Stimulated activated naive CD8-positive, alpha-beta T cell treated with anti-CD3 and anti-CD28 coated beads, Interleukin-15, Interleukin-2, amounts not matched to agents 100 ng/mL and 50 ng/mL, for 24 hours (primary cell): ENCODE measurements around the gene P4HA2.

ENCODE experiments used
- H3K27ac Mint-ChIP-seq: one replicate; pipeline ENCODE4 v1.8.0; 2021; ENCODE audit warnings: mild to moderate bottlenecking, mixed read lengths
- H3K27me3 Mint-ChIP-seq: one replicate; pipeline ENCODE4 v1.8.0; 2021; ENCODE audit warnings: mixed read lengths
- H3K36me3 Mint-ChIP-seq: one replicate; pipeline ENCODE4 v1.8.0; 2021; ENCODE audit warnings: low read depth, mixed read lengths
- H3K4me1 Mint-ChIP-seq: one replicate; pipeline ENCODE4 v1.8.0; 2021; ENCODE audit warnings: low read depth, mixed read lengths
- H3K4me3 Mint-ChIP-seq: one replicate; pipeline ENCODE4 v1.8.0; 2021; ENCODE audit warnings: mild to moderate bottlenecking, mixed read lengths
- H3K9me3 Mint-ChIP-seq: one replicate; pipeline ENCODE4 v1.8.0; 2021; ENCODE audit warnings: mixed read lengths

P4HA2 gene

GRCh38 chr5:132259069-132259851 lies 31.6 kb upstream of the P4HA2 start:
- H3K9me3 Mint-ChIP-seq, result no peaks in the 10 kb centered on the region
- no peak overlapping the region for H3K27ac Mint-ChIP-seq
- no peak overlapping the region for H3K4me3 Mint-ChIP-seq
- peaks cover 49% of the 10 kb centered on the region for H3K4me1 Mint-ChIP-seq
- no peaks in the 10 kb centered on the region for H3K36me3 Mint-ChIP-seq
- H3K27me3 Mint-ChIP-seq, result peaks cover 15% of the 10 kb centered on the region

- peaks cover 15% of the 10 kb centered on the region for H3K27me3 Mint-ChIP-seq
- no peaks in the 10 kb centered on the region for H3K9me3 Mint-ChIP-seq
- H3K4me3 Mint-ChIP-seq, result no peak overlapping the region
- no peak overlapping the region for H3K27ac Mint-ChIP-seq
- peaks cover 41% of the 10 kb centered on the region for H3K4me1 Mint-ChIP-seq
- no peaks in the 10 kb centered on the region for H3K36me3 Mint-ChIP-seq
Observed at GRCh38 chr5:132258102-132259068, 30.7 kb upstream of the P4HA2 start.

- no peaks in the 10 kb centered on the region for H3K36me3 Mint-ChIP-seq
- peaks cover 15% of the 10 kb centered on the region for H3K27me3 Mint-ChIP-seq
Observed at GRCh38 chr5:132257131-132258101, 29.8 kb upstream of the P4HA2 start, which contains the start of gene PDLIM4. Gene PDLIM4, plus strand, starts transcription at chr5:132257696. Its CDS starts 39 bp downstream, at chr5:132257735.

GRCh38 chr5:132256783-132257130 lies 29.1 kb upstream of the P4HA2 start:
- peaks cover 24% of the 10 kb centered on the region for H3K4me1 Mint-ChIP-seq
- no peaks in the 10 kb centered on the region for H3K36me3 Mint-ChIP-seq
- H3K9me3 Mint-ChIP-seq, result no peaks in the 10 kb centered on the region
- H3K27me3 Mint-ChIP-seq, result peaks cover 15% of the 10 kb centered on the region
- no peak overlapping the region for H3K27ac Mint-ChIP-seq
- H3K4me3 Mint-ChIP-seq, result no peak overlapping the region

More at GRCh38 chr5:132257131-132258101, 29.8 kb upstream of the P4HA2 start, which contains the start of gene PDLIM4:
- Mint-ChIP-seq H3K9me3 (no peaks in the 10 kb centered on the region), H3K4me1 (peaks cover 31% of the 10 kb centered on the region), H3K4me3 (no peak within 1 kb of the TSS), H3K27ac (no peak within 1 kb of the TSS)

- H3K36me3 Mint-ChIP-seq, result no peaks in the 10 kb centered on the region
- no peaks in the 10 kb centered on the region for H3K9me3 Mint-ChIP-seq
- no peak overlapping the region for H3K4me3 Mint-ChIP-seq
- H3K27ac Mint-ChIP-seq, result no peak overlapping the region
- peaks cover 15% of the 10 kb centered on the region for H3K27me3 Mint-ChIP-seq
- peaks cover 20% of the 10 kb centered on the region for H3K4me1 Mint-ChIP-seq
Observed at GRCh38 chr5:132256086-132256782, 28.6 kb upstream of the P4HA2 start.

GRCh38 chr5:132254321-132254977 lies 26.8 kb upstream of the P4HA2 start:
- H3K9me3 Mint-ChIP-seq, result no peaks in the 10 kb centered on the region
- no peak overlapping the region for H3K27ac Mint-ChIP-seq

GRCh38 chr5:132253452-132254320 lies 26.0 kb upstream of the P4HA2 start:
- Mint-ChIP-seq H3K4me1 (no peaks in the 10 kb centered on the region), H3K27me3 (peaks cover 15% of the 10 kb centered on the region), H3K36me3 (no peaks in the 10 kb centered on the region), H3K4me3 (no peak overlapping the region), H3K27ac (no peak overlapping the region), H3K9me3 (no peaks in the 10 kb centered on the region)

More at GRCh38 chr5:132254321-132254977, 26.8 kb upstream of the P4HA2 start:
- peaks cover 3% of the 10 kb centered on the region for H3K4me1 Mint-ChIP-seq
- H3K36me3 Mint-ChIP-seq, result no peaks in the 10 kb centered on the region
- peaks cover 15% of the 10 kb centered on the region for H3K27me3 Mint-ChIP-seq
- H3K4me3 Mint-ChIP-seq, result no peak overlapping the region

- Mint-ChIP-seq H3K9me3 (no peaks in the 10 kb centered on the region), H3K4me1 (no peaks in the 10 kb centered on the region), H3K27ac (no peak overlapping the region), H3K36me3 (no peaks in the 10 kb centered on the region), H3K27me3 (peaks cover 15% of the 10 kb centered on the region), H3K4me3 (no peak overlapping the region)
Observed at GRCh38 chr5:132253008-132253441, 25.4 kb upstream of the P4HA2 start.

- Mint-ChIP-seq H3K36me3 (no peaks in the 10 kb centered on the region), H3K9me3 (peaks cover 9% of the 10 kb centered on the region), H3K4me1 (no peaks in the 10 kb centered on the region), H3K27ac (no peak overlapping the region), H3K27me3 (peaks cover 19% of the 10 kb centered on the region), H3K4me3 (no peak overlapping the region)
Observed at GRCh38 chr5:132251220-132251725, 23.6 kb upstream of the P4HA2 start.

- H3K4me1 Mint-ChIP-seq, result no peaks in the 10 kb centered on the region
- H3K27ac Mint-ChIP-seq, result no peak overlapping the region
- peaks cover 15% of the 10 kb centered on the region for H3K9me3 Mint-ChIP-seq
- H3K27me3 Mint-ChIP-seq, result peaks cover 14% of the 10 kb centered on the region
- H3K36me3 Mint-ChIP-seq, result no peaks in the 10 kb centered on the region
- no peak overlapping the region for H3K4me3 Mint-ChIP-seq
Observed at GRCh38 chr5:132250547-132250946, 22.9 kb upstream of the P4HA2 start.

- Mint-ChIP-seq H3K4me1 (no peaks in the 10 kb centered on the region), H3K4me3 (no peak overlapping the region), H3K27ac (no peak overlapping the region), H3K36me3 (peaks cover 3% of the 10 kb centered on the region), H3K9me3 (peaks cover 43% of the 10 kb centered on the region), H3K27me3 (peaks cover 17% of the 10 kb centered on the region)
Observed at GRCh38 chr5:132246806-132247205, 19.2 kb upstream of the P4HA2 start.

- H3K4me3 Mint-ChIP-seq, result no peak overlapping the region
- peaks cover 43% of the 10 kb centered on the region for H3K9me3 Mint-ChIP-seq
- no peaks in the 10 kb centered on the region for H3K4me1 Mint-ChIP-seq
- peaks cover 3% of the 10 kb centered on the region for H3K36me3 Mint-ChIP-seq
- no peak overlapping the region for H3K27ac Mint-ChIP-seq
- peaks cover 17% of the 10 kb centered on the region for H3K27me3 Mint-ChIP-seq
Observed at GRCh38 chr5:132245593-132245992, 17.9 kb upstream of the P4HA2 start.
